Right lobe of liver (tissue), 6 donors: ENCODE data around the gene AQP12A. TPM values are rescaled to one million over a fixed set of nuclear protein-coding genes. Genes with fewer than 3 reads are reported as not detected.

Experiments used
- ATAC-seq, 4 donors: fragments of 200-7000 bp; cut with Tn5 transposase; one replicate each; pipeline ENCODE4 v1.9.1; 2020; ENCODE audit warnings: mild to moderate bottlenecking in 4 of 4, moderate library complexity in 4 of 4
- DNase-seq, 3 donors: peaks; one replicate each; pipeline ENCODE4 v3.0.0-alpha.2; 2020
- H3K27ac ChIP-seq, 3 donors: fragments of 200-600 bp; one replicate each; pipeline ENCODE4 v1.8.0; 2022
- H3K27me3 ChIP-seq, 2 donors: fragments of 200-600 bp; one replicate each; pipeline ENCODE4 v1.8.0; 2022
- H3K36me3 ChIP-seq, 4 donors: fragments of 200-600 bp; sonication (generic) in 1 of 4; one replicate each; pipeline versions ENCODE4 v1.5.1 to v1.8.0; 2017 to 2022; ENCODE audit warnings: control low read depth in 1 of 4
- H3K4me1 ChIP-seq, 4 donors: fragments of 200-600 bp; sonication (generic) in 1 of 4; one replicate each; pipeline versions ENCODE4 v1.5.1 to v1.8.0; 2017 to 2022; ENCODE audit warnings: control low read depth in 1 of 4
- H3K4me3 ChIP-seq, 3 donors: fragments of 200-600 bp; one replicate each; pipeline ENCODE4 v1.8.0; 2022
- H3K9me3 ChIP-seq, 4 donors: fragments of 200-600 bp; sonication (generic) in 1 of 4; one replicate each; pipeline versions ENCODE4 v1.5.1 to v1.8.0; 2017 to 2022; ENCODE audit warnings: control low read depth in 1 of 4
- CTCF ChIP-seq, 4 donors: fragments of 200-600 bp in 3 of 4; fragments of 450-650 bp in 1 of 4; IDR thresholded peaks; one replicate each; pipeline versions ENCODE4 v1.5.1 to v1.8.0; 2016 to 2022; ENCODE audit warnings: antibody characterized with exemption in 4 of 4, mild to moderate bottlenecking in 2 of 4
- POLR2A ChIP-seq: fragments of 450-650 bp; IDR thresholded peaks from one replicate; pipeline ENCODE4 v1.6.1; 2017; ENCODE audit warnings: antibody characterized with exemption, mild to moderate bottlenecking
- WGBS: methylation state at CpG from one replicate; pipeline ENCODE4 v1.1.6; 2018; ENCODE audit warnings: low coverage, low lambda C conversion rate; ENCODE audit not compliant: insufficient coverage; ENCODE audit errors: missing lambda C conversion rate; 5-methylcytosine and 5-hydroxymethylcytosine counted together
- intact Hi-C, 2 donors: fragments of 100-400 bp; cut with DNase I; formaldehyde crosslinking; loops; one replicate each; pipeline versions ENCODE4 v1.11.2 to v1.14.1; 2022
- total RNA-seq, 6 experiments: library from RNA; depleted of rRNA in 2 of 6; stranded (reverse); fragments of >200 nt in 2 of 6; fragmentation: NEBNext Ultra II Directional in 3 of 6; extraction: Animal tissue kit (Norgen Biotek cat#: 25700) in 3 of 6; gene quantifications; one replicate each; pipeline versions ENCODE4 v1.1.0 to v1.2.4, GENCODE V29; 2016 to 2023
- donor health status: DM: no; HTN: yes; CAD: no.
- donor health status: DM: no; HTN: no; CAD: no.
- donor health status: DM: no; HTN: no; CAD: no.
- donor health status: DM: no; HTN: yes; CAD: no.
- donor health status: DM: no; HTN: yes; CAD: no.

The AQP12A gene
- total RNA-seq, 6 experiments from 2014 or later: not detected

- peak in 1 of 3 donors; percentile 3 for DNase-seq
- H3K4me1 ChIP-seq: no peaks in the 10 kb centered on the region
- WGBS: 44% methylated on average over 6 of the region's 7 CpGs
Measured at GRCh38 chr2:240708457-240708856, 16.8 kb downstream of the AQP12A start.

GRCh38 chr2:240711296-240711695 is 19.6 kb downstream of the AQP12A start:
- Histone ChIP-seq H3K27me3 (no peaks in the 10 kb centered on the region), H3K4me3 (no peak overlapping the region), H3K27ac (no peak overlapping the region), H3K9me3 (no peaks in the 10 kb centered on the region), H3K36me3 (no peaks in the 10 kb centered on the region), H3K4me1 (no peaks in the 10 kb centered on the region)
- DNase-seq (peak in 1 of 3 donors; percentile 44), ATAC-seq (no peak)
- intact Hi-C loops: no loop called here
- TF ChIP-seq CTCF (IDR thresholded peaks at IDR 0.05): no peak
- no peak for TF ChIP-seq POLR2A
- 60% methylated on average over 1 of the region's 9 CpGs for WGBS

More at GRCh38 chr2:240708457-240708856, 16.8 kb downstream of the AQP12A start:
- TF ChIP-seq POLR2A: no peak
- TF ChIP-seq CTCF (IDR thresholded peaks at IDR 0.05): no peak
- no peak for ATAC-seq
- Histone ChIP-seq H3K9me3 (no peaks in the 10 kb centered on the region), H3K36me3 (no peaks in the 10 kb centered on the region), H3K4me3 (no peak overlapping the region), H3K27ac (no peak overlapping the region), H3K27me3 (no peaks in the 10 kb centered on the region)
- intact Hi-C loops: no loop called here

GRCh38 chr2:240711701-240712100 is 20.0 kb downstream of the AQP12A start:
- intact Hi-C loops: no loop called here
- Histone ChIP-seq H3K9me3 (no peaks in the 10 kb centered on the region), H3K4me1 (no peaks in the 10 kb centered on the region), H3K27me3 (no peaks in the 10 kb centered on the region), H3K4me3 (no peak overlapping the region), H3K27ac (no peak overlapping the region), H3K36me3 (no peaks in the 10 kb centered on the region)
- ATAC-seq: no peak
- TF ChIP-seq CTCF (IDR thresholded peaks at IDR 0.05) (no peak), POLR2A (no peak)
- DNase-seq: no peak
- whole genome bisulfite sequencing: 81% methylated on average over 3 of the region's 5 CpGs

- H3K4me3 ChIP-seq: no peak overlapping the region
- no peaks in the 10 kb centered on the region for H3K27me3 ChIP-seq
- no peak overlapping the region for H3K27ac ChIP-seq
- intact Hi-C loops: no loop called here
- DNase-seq (peak in 1 of 3 donors; percentile 36), ATAC-seq (no peak)
- H3K4me1 ChIP-seq: no peaks in the 10 kb centered on the region
- 70% methylated on average over 2 of the region's 9 CpGs for WGBS
- H3K9me3 ChIP-seq: no peaks in the 10 kb centered on the region
- no peak for TF ChIP-seq POLR2A
- H3K36me3 ChIP-seq: no peaks in the 10 kb centered on the region
Measured at GRCh38 chr2:240712121-240712520, 20.5 kb downstream of the AQP12A start.

- Histone ChIP-seq H3K9me3 (no peaks in the 10 kb centered on the region), H3K4me1 (no peaks in the 10 kb centered on the region), H3K27ac (no peak overlapping the region), H3K27me3 (no peaks in the 10 kb centered on the region), H3K36me3 (no peaks in the 10 kb centered on the region), H3K4me3 (no peak overlapping the region)
- peak in 1 of 3 donors; percentile 34 for DNase-seq
- no peak for ATAC-seq
- WGBS: 65% methylated on average over 16 of the region's 25 CpGs
- intact Hi-C loops: no loop called here
- TF ChIP-seq CTCF (IDR thresholded peaks at IDR 0.05) (no peak), POLR2A (no peak)
Measured at GRCh38 chr2:240713071-240713927, 21.6 kb downstream of the AQP12A start.
